Gastroesophageal sphincter (tissue), 4 donors: ENCODE measurements around the gene ATP2C1. TPM values are rescaled to one million over a fixed set of nuclear protein-coding genes. Genes with fewer than 3 reads are reported as not detected.

Source experiments
- ATAC-seq: fragments of 150-250 bp; one replicate; pipeline ENCODE4 v1.9.1; 2016; ENCODE audit warnings: mild to moderate bottlenecking, moderate library complexity
- H3K27ac ChIP-seq, 4 donors: fragments of 200-600 bp; sonication (generic) in 3 of 4; 1 replicate in 3 of 4; 2 replicates in 1 of 4; pipeline ENCODE4 v1.5.1; 2016 to 2019
- H3K27me3 ChIP-seq: fragments of 200-600 bp; sonication (generic); one replicate; pipeline ENCODE4 v1.5.1; 2019
- H3K36me3 ChIP-seq, 2 donors: fragments of 200-600 bp; sonication (generic); one replicate each; pipeline ENCODE4 v1.5.1; 2019; ENCODE audit warnings: control low read depth in 1 of 2
- H3K4me1 ChIP-seq, 3 donors: fragments of 200-600 bp; sonication (generic); 1 replicate in 2 of 3; 2 replicates in 1 of 3; pipeline ENCODE4 v1.5.1; 2016 to 2019; ENCODE audit warnings: control low read depth in 2 of 3
- H3K4me3 ChIP-seq, 2 donors: fragments of 200-600 bp; sonication (generic); one replicate each; pipeline ENCODE4 v1.5.1; 2019; ENCODE audit warnings: mild to moderate bottlenecking in 1 of 2, moderate library complexity in 1 of 2
- H3K9me3 ChIP-seq, 3 donors: fragments of 200-600 bp; sonication (generic); one replicate each; pipeline ENCODE4 v1.5.1; 2017 to 2019; ENCODE audit warnings: control low read depth in 2 of 3
- CTCF ChIP-seq, 4 experiments: fragments of 200-600 bp in 2 of 4; fragments of 450-650 bp in 2 of 4; sonication (generic) in 1 of 4; IDR thresholded peaks; one replicate each; pipeline ENCODE4 v1.5.1; 2017 to 2019; ENCODE audit warnings: antibody characterized with exemption in 4 of 4, mild to moderate bottlenecking in 2 of 4, moderate library complexity in 2 of 4
- EP300 ChIP-seq: sonication (generic); formaldehyde crosslinking; IDR thresholded peaks from one replicate; pipeline ENCODE4 v1.6.1; 2017; ENCODE audit warnings: antibody characterized with exemption, mild to moderate bottlenecking
- POLR2A ChIP-seq, 2 donors: fragments of 450-650 bp; IDR thresholded peaks; one replicate each; pipeline ENCODE4 v1.6.1; 2017; ENCODE audit warnings: antibody characterized with exemption in 2 of 2, mild to moderate bottlenecking in 2 of 2, moderate library complexity in 1 of 2
- POLR2AphosphoS5 ChIP-seq: sonication (generic); formaldehyde crosslinking; IDR thresholded peaks from one replicate; pipeline ENCODE4 v1.6.1; 2017; ENCODE audit warnings: antibody characterized with exemption
- WGBS, 2 donors: methylation state at CpG; one replicate each; pipeline ENCODE4 v1.1.5; 2018; ENCODE audit warnings: low coverage in 1 of 2; 5-methylcytosine and 5-hydroxymethylcytosine counted together
- total RNA-seq, 4 donors: library from RNA; depleted of rRNA; stranded (reverse); fragments of >200 nt; gene quantifications; one replicate each; pipeline ENCODE4 v1.1.0, GENCODE V29; 2016

Gene ATP2C1
- total RNA-seq, 4 donors from 2014 or later: 36.7 to 56.6 (median 44.8) TPM

DNA sequence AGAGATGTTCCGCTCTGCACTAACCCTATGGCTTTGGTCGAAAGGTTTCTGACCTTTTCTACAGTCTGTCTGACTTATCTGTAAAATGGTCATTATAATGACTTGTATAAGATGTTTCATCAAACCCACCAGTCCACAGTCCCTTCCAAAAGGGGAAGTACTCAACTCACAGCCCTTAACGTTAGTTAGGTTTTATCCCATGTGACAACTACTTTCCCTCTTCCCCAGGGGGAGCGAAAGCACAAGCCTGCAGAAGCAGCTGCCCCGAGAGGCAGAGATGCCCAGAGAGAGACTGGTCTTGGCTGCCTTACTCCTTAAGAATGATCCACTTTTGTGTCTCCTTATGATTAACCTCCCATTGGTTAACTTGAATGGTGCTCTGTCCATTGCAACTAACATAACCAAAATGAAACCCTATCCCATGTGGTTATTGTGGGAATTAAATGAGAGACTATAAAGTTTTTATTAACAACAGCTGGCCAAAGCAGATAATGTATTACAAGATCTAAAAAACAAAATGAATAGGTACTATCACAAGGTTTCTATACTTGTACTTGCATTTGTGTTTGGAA is 126.3 kb downstream of the ATP2C1 start:
- Histone ChIP-seq H3K9me3 (no peaks in the 10 kb centered on the region), H3K4me3 (no peak overlapping the region), H3K4me1 (peaks cover 0 to 47% (median 2%) of the 10 kb centered on the region in 3 donors), H3K27me3 (no peaks in the 10 kb centered on the region), H3K36me3 (peaks cover 0 to 40% of the 10 kb centered on the region in 2 donors), H3K27ac (no peak overlapping the region)
- TF ChIP-seq POLR2A (IDR thresholded peaks at IDR 0.05): no peak
- TF ChIP-seq POLR2AphosphoS5: no peak
- no peak for TF ChIP-seq EP300
- TF ChIP-seq CTCF (IDR thresholded peaks at IDR 0.05): no peak
- ATAC-seq: no peak
- 63 to 82% methylated on average over 2 to 5 of the region's 5 CpGs for WGBS, 2 donors

GRCh38 chr3:131025539-131025938 is 131.7 kb downstream of the ATP2C1 start:
- ATAC-seq: no peak
- Histone ChIP-seq H3K4me1 (peaks cover 4 to 62% (median 9%) of the 10 kb centered on the region in 3 donors), H3K36me3 (peaks cover 0 to 12% of the 10 kb centered on the region in 2 donors), H3K4me3 (peak overlapping the region; percentile 70 to 87), H3K27ac (no peak overlapping the region), H3K27me3 (no peaks in the 10 kb centered on the region), H3K9me3 (no peaks in the 10 kb centered on the region)
- WGBS, 2 donors: 69 to 92% methylated on average over 1 of the region's 1 CpG
- no peak for TF ChIP-seq POLR2AphosphoS5
- TF ChIP-seq POLR2A (IDR thresholded peaks at IDR 0.05): no peak
- no peak for TF ChIP-seq CTCF (IDR thresholded peaks at IDR 0.05)
- no peak for TF ChIP-seq EP300

DNA sequence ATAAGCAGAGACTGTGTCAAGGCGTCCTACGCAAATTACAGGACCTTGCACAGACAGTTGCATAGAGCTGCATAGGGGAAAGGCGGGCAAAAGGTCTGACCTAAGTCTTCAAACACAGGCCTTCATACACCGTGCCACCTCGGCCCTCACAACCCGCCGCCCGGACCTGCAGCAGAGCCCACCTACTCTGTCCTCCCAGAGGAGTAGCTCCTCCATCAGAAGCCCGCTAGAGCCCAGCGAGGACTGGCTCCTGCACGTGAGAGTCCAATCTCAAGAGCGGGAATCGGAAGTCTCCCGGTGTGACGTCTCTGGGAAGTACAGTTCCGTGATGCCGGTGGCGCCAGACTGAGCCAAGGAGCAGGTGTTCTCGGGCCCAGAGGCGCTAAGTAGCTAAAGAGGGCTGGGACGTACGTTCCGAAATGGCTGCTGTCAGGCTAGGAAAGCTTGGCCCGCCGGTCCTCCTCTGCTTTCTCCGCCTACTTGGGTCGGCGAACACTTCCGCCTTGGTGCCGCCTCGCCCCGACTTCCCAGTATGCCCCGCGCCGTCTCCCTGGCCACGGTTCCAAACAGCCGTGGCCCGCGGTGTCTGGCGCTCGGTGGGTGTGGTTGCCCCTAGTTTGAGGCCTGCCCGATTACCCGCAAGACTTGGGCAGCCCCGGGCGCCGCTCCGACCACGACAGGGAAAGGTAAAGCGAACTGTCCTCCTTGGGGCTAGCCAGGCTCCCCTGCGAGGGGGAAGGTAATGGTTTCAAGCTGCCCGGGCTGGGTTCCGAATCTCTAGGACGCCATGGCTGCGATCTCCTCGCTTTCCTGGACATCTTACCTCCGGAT is 132.7 kb downstream of the ATP2C1 start, which contains the start of the genes ASTE1 and NEK11:
ASTE1 (minus strand) TSS at position 505 of the 831 bp plus-strand sequence. CDS start 1,519 bp downstream, outside the sequence.
NEK11 (plus strand) TSS at position 557 of the 831 bp plus-strand sequence. CDS start 2,832 bp downstream, outside the sequence.
- Histone ChIP-seq H3K4me3 (peak within 1 kb of the TSS; percentile 70 to 87), H3K27ac (peak within 1 kb of the TSS; percentile 79 to 91 (median 86)), H3K36me3 (peaks cover 0 to 12% of the 10 kb centered on the region in 2 donors), H3K9me3 (no peaks in the 10 kb centered on the region), H3K4me1 (peaks cover 4 to 52% (median 9%) of the 10 kb centered on the region in 3 donors), H3K27me3 (no peaks in the 10 kb centered on the region)
- peak; percentile 72 for TF ChIP-seq POLR2AphosphoS5
- TF ChIP-seq EP300: no peak
- TF ChIP-seq CTCF (IDR thresholded peaks at IDR 0.05): peak in 1 of 4 experiments; percentile 21
- peak in 1 of 2 donors; percentile 35 for TF ChIP-seq POLR2A (IDR thresholded peaks at IDR 0.05)
- WGBS, 2 donors: 0 to 20% methylated on average over 3 to 4 of the region's 56 CpGs
- ATAC-seq: peak; percentile 97

- no peak for ATAC-seq
- no CpG with 5 or more reads among the region's 3 CpGs for WGBS, 2 donors
- peaks cover 0 to 11% of the 10 kb centered on the region in 2 donors for H3K36me3 ChIP-seq
- H3K27me3 ChIP-seq: no peaks in the 10 kb centered on the region
- no peak for TF ChIP-seq CTCF (IDR thresholded peaks at IDR 0.05)
- TF ChIP-seq POLR2AphosphoS5: no peak
- no peak for TF ChIP-seq POLR2A (IDR thresholded peaks at IDR 0.05)
- TF ChIP-seq EP300: no peak
- H3K9me3 ChIP-seq: no peaks in the 10 kb centered on the region
- no peak overlapping the region for H3K27ac ChIP-seq
- H3K4me1 ChIP-seq: peaks cover 4 to 36% (median 9%) of the 10 kb centered on the region in 3 donors
- no peak overlapping the region for H3K4me3 ChIP-seq
Measured at GRCh38 chr3:131028844-131029243, 135.0 kb downstream of the ATP2C1 start.
